K562 (cell line): Measurements from ENCODE around the gene AP3S2. TPM values are rescaled to one million over a fixed set of nuclear protein-coding genes. Genes with fewer than 3 reads are reported as not detected.
"Not testable (repeated sequence)": the region's sequence is repeated elsewhere in the genome, so short reads cannot be mapped to it uniquely, and the experiment has no call there.

ENCODE experiments used
- ATAC-seq: fragments of 200-7000 bp; cut with Tn5 transposase; 3 replicates; pipeline ENCODE4 v1.9.1; 2020; ENCODE audit warnings: moderate library complexity
- BruUV-seq: library from RNA; stranded (reverse); fragments of 400-500 nt; replicated peaks from 2 replicates; lab custom pipeline; 2021; lab: Mats Ljungman, UMichigan
- CTCF ChIA-PET: fragments of 300-600 bp; formaldehyde crosslinking; extraction: SDS; loops from one replicate; lab custom pipeline; 2021; ENCODE audit warnings: low intra/inter-chr PET ratio; lab: Yijun Ruan, JAX
- POLR2A ChIA-PET: fragments of 300-600, 350-650 bp; sonication (Branson Sonifier 250); formaldehyde crosslinking; extraction: SDS; loops from one replicate; lab custom pipeline; 2021; ENCODE audit warnings: antibody characterized with exemption, inconsistent platforms; lab: Yijun Ruan, JAX
- DNase-seq, 4 experiments: peaks; one replicate each; pipeline versions ENCODE4 v3.0.0 to v3.0.0-alpha.2; 2011 to 2018; ENCODE audit warnings: low spot score in 3 of 4, mixed read lengths in 3 of 4; ENCODE audit errors: extremely low read depth in 1 of 4
- FAIRE-seq: peaks from 2 replicates; lab custom pipeline; 2011; peaks lifted over from hg19 to GRCh38; lab: Jason Lieb, UNC
- H2AFZ ChIP-seq: 2 replicates; pipeline ENCODE4 v1.6.0; 2011; ENCODE audit warnings: low read depth, low read length, control low read depth, inconsistent platforms
- H3K27ac ChIP-seq: fragments of 200-600 bp; 3 replicates; pipeline ENCODE4 v1.8.0; 2011; ENCODE audit warnings: low read depth, mild to moderate bottlenecking, control low read depth, inconsistent platforms, low read length, moderate library complexity, mixed read lengths; ENCODE audit errors: extremely low read depth
- H3K27me3 ChIP-seq, 2 experiments: fragments of 300-600 bp in 1 of 2; 2 replicates in 1 of 2; 3 replicates in 1 of 2; pipeline versions ENCODE4 v1.6.0 to v1.8.0; 2011; ENCODE audit warnings: inconsistent platforms in 2 of 2, low read length in 2 of 2, mild to moderate bottlenecking in 1 of 2, mixed read lengths in 1 of 2, moderate library complexity in 1 of 2; ENCODE audit not compliant: control insufficient read depth in 2 of 2, insufficient read depth in 2 of 2
- H3K36me3 ChIP-seq: fragments of 300-600 bp; 3 replicates; pipeline ENCODE4 v1.8.0; 2011; ENCODE audit warnings: mild to moderate bottlenecking, low read length, inconsistent platforms; ENCODE audit not compliant: control insufficient read depth, insufficient read depth
- H3K4me1 ChIP-seq, 2 experiments: fragments of 200-600 bp in 1 of 2; replicated peaks in 1 of 2; 2 replicates in 1 of 2; 3 replicates in 1 of 2; pipeline versions ENCODE4 v1.5.1 to v1.8.0; 2011; ENCODE audit warnings: inconsistent platforms in 2 of 2, low read length in 2 of 2, mild to moderate bottlenecking in 1 of 2, mixed read lengths in 1 of 2, moderate library complexity in 1 of 2; ENCODE audit not compliant: control insufficient read depth in 2 of 2, insufficient read depth in 2 of 2
- H3K4me2 ChIP-seq: 2 replicates; pipeline ENCODE4 v1.6.1; 2011; ENCODE audit warnings: low read length, control low read depth, inconsistent platforms, mixed read lengths; ENCODE audit not compliant: insufficient read depth
- H3K4me3 ChIP-seq: fragments of 200-600 bp; sonication (generic), shearing (Covaris generic); 2 replicates; pipeline ENCODE4 v1.5.1; 2016; ENCODE audit warnings: control low read depth, inconsistent platforms
- H3K79me2 ChIP-seq: fragments of 200-600 bp; 3 replicates; pipeline ENCODE4 v1.8.0; 2011; ENCODE audit warnings: low read length, inconsistent platforms; ENCODE audit not compliant: control insufficient read depth, insufficient read depth
- H3K9ac ChIP-seq, 2 experiments: 2 replicates each; pipeline versions ENCODE4 v1.6.0 to v1.6.1; 2011; ENCODE audit warnings: low read depth in 2 of 2, low read length in 2 of 2, control low read depth in 1 of 2, inconsistent platforms in 1 of 2, mild to moderate bottlenecking in 1 of 2, mixed read lengths in 1 of 2; ENCODE audit not compliant: insufficient read depth in 1 of 2
- H3K9me1 ChIP-seq: one replicate; pipeline ENCODE4 v1.6.0; 2011; ENCODE audit warnings: inconsistent platforms, mild to moderate bottlenecking, low read length, moderate library complexity; ENCODE audit not compliant: control insufficient read depth, insufficient read depth
- H3K9me3 ChIP-seq: replicated peaks from 2 replicates; pipeline ENCODE4 v1.5.1; 2011; ENCODE audit warnings: low read depth, low read length, inconsistent platforms; ENCODE audit not compliant: control insufficient read depth, insufficient read depth
- H4K20me1 ChIP-seq: replicated peaks from 2 replicates; pipeline ENCODE4 v1.6.1; 2011; ENCODE audit warnings: low read length, inconsistent platforms, mixed read lengths; ENCODE audit not compliant: control insufficient read depth, insufficient read depth
- EWSR1 ChIP-seq: fragments of 450-650 bp; IDR thresholded peaks from 2 replicates; pipeline ENCODE4 v1.6.1; 2018; ENCODE audit warnings: borderline replicate concordance, mild to moderate bottlenecking, low read depth, moderate library complexity; ENCODE audit not compliant: partially characterized antibody
- GATAD2B ChIP-seq: fragments of 450-650 bp; IDR thresholded peaks from 2 replicates; pipeline ENCODE4 v1.6.1; 2017; ENCODE audit warnings: mild to moderate bottlenecking, borderline replicate concordance
- RFX7 ChIP-seq: fragments of 250-450 bp; sonication (Bioruptor Pico); IDR thresholded peaks from 2 replicates; pipeline ENCODE4 v1.5.1; 2021; ENCODE audit warnings: mild to moderate bottlenecking
- ZC3H8 ChIP-seq: fragments of 450-650 bp; IDR thresholded peaks from 2 replicates; pipeline ENCODE4 v1.6.1; 2017
- ZNF561 ChIP-seq: fragments of 450-650 bp; formaldehyde crosslinking; conservative IDR thresholded peaks from 2 replicates; pipeline ENCODE4 v1.4.0; 2020; ENCODE audit warnings: mild to moderate bottlenecking, moderate library complexity
- ZNF586 ChIP-seq: fragments of 450-650 bp; formaldehyde crosslinking; conservative IDR thresholded peaks from 2 replicates; pipeline ENCODE4 v1.4.0; 2020; ENCODE audit warnings: mild to moderate bottlenecking, moderate library complexity
- ZNF668 ChIP-seq: fragments of 250-450 bp; sonication (Bioruptor Pico); IDR thresholded peaks from 2 replicates; pipeline ENCODE4 v1.8.0; 2022; ENCODE audit warnings: mild to moderate bottlenecking, inconsistent platforms
- ZNF699 ChIP-seq: fragments of 250-450 bp; sonication (Bioruptor Pico); IDR thresholded peaks from 2 replicates; pipeline ENCODE4 v1.8.0; 2021; ENCODE audit warnings: mild to moderate bottlenecking, moderate library complexity; ENCODE audit not compliant: insufficient replicate concordance
- WGBS: fragments of 100-300 bp; shearing (Covaris generic); methylation state at CpG from one replicate; pipeline ENCODE4 v1.1.6; 2016; ENCODE audit warnings: low coverage, mixed read lengths; ENCODE audit not compliant: insufficient coverage; ENCODE audit errors: missing lambda C conversion rate; 5-methylcytosine and 5-hydroxymethylcytosine counted together
- in situ Hi-C: fragments of 300-500 bp; cut with MboI; formaldehyde crosslinking; loops from 4 replicates; pipeline ENCODE4 v1.15.0; 2018; ENCODE audit warnings: inconsistent platforms, mixed read lengths
- intact Hi-C: fragments of 100-400 bp; cut with micrococcal nuclease; formaldehyde crosslinking; loops from 2 replicates; pipeline ENCODE4 v1.14.2; 2022
- polyA plus RNA-seq, 8 experiments: library from polyadenylated mRNA; depleted of rRNA in 4 of 8; stranded (reverse) in 5 of 8; unstranded in 3 of 8; fragments of >200 nt; fragmentation: Nextera tagmentation in 2 of 8; fragmentation: Illumina TruSeq in 1 of 8; extraction: Ambion mirVana in 2 of 8; extraction: Trizol in 1 of 8; gene quantifications; 2 replicates each; pipeline versions ENCODE4 v1.2.1 to v1.2.3, GENCODE V29; 2011 to 2014; ENCODE audit warnings: inconsistent platforms in 1 of 8, missing spikeins in 1 of 8
- total RNA-seq, 7 experiments: library from RNA; depleted of rRNA in 6 of 7; stranded (reverse); fragments of >200 nt in 6 of 7; fragmentation: Illumina TruSeq in 2 of 7; extraction: Trizol in 2 of 7; gene quantifications; 2 replicates each; pipeline versions ENCODE4 v1.2.1 to v1.2.3, GENCODE V29; 2011 to 2021; ENCODE audit warnings: low replicate concordance in 1 of 7
- TF ChIP-seq, protein P1 (sequence below), 2 experiments: fragments of 450-650 bp in 1 of 2; sonication (generic) in 1 of 2; formaldehyde crosslinking; conservative IDR thresholded peaks; 2 replicates each; pipeline versions ENCODE4 v1.4.0 to v1.8.1; 2020 to 2022; ENCODE audit warnings: mild to moderate bottlenecking in 1 of 2, missing genetic modification reagents in 1 of 2
- TF ChIP-seq, protein P2 (sequence below), 3 experiments: fragments of 200-800 bp in 1 of 3; fragments of 250-450 bp in 1 of 3; fragments of 450-650 bp in 1 of 3; sonication (Bioruptor Pico) in 1 of 3; sonication (Bioruptor generic) in 1 of 3; formaldehyde crosslinking in 1 of 3; IDR thresholded peaks; 2 replicates each; pipeline versions ENCODE4 v1.6.1 to v1.8.0; 2016 to 2022; ENCODE audit warnings: mild to moderate bottlenecking in 2 of 3, missing genetic modification characterization in 2 of 3, missing compliant biosample characterization in 1 of 3, moderate library complexity in 1 of 3

The AP3S2 gene
- total and polyA plus RNA-seq, 9 of the 15 experiments (the other 6 are each of a cell fraction or from before 2014, with no cell fraction given): 16.4 to 54.1 (median 37.4) TPM

- POLR2A ChIA-PET: no interaction called here
- in situ Hi-C loops: no loop called here
- no TSS peak for BruUV-seq
- no peak for TF ChIP-seq ZNF668
- TF ChIP-seq ZNF561 (CRISPR knock-in tag): no peak
- TF ChIP-seq ZNF699 (CRISPR knock-in tag): no peak
- no peak for TF ChIP-seq EWSR1
- TF ChIP-seq ZNF586: no peak
- TF ChIP-seq ZC3H8: no peak
- TF ChIP-seq, protein P1, sequence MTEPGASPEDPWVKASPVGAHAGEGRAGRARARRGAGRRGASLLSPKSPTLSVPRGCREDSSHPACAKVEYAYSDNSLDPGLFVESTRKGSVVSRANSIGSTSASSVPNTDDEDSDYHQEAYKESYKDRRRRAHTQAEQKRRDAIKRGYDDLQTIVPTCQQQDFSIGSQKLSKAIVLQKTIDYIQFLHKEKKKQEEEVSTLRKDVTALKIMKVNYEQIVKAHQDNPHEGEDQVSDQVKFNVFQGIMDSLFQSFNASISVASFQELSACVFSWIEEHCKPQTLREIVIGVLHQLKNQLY (CRISPR knock-in tag; conservative IDR thresholded peaks at IDR 0.05): no peak
- no peak for TF ChIP-seq GATAD2B
- TF ChIP-seq, protein P2, sequence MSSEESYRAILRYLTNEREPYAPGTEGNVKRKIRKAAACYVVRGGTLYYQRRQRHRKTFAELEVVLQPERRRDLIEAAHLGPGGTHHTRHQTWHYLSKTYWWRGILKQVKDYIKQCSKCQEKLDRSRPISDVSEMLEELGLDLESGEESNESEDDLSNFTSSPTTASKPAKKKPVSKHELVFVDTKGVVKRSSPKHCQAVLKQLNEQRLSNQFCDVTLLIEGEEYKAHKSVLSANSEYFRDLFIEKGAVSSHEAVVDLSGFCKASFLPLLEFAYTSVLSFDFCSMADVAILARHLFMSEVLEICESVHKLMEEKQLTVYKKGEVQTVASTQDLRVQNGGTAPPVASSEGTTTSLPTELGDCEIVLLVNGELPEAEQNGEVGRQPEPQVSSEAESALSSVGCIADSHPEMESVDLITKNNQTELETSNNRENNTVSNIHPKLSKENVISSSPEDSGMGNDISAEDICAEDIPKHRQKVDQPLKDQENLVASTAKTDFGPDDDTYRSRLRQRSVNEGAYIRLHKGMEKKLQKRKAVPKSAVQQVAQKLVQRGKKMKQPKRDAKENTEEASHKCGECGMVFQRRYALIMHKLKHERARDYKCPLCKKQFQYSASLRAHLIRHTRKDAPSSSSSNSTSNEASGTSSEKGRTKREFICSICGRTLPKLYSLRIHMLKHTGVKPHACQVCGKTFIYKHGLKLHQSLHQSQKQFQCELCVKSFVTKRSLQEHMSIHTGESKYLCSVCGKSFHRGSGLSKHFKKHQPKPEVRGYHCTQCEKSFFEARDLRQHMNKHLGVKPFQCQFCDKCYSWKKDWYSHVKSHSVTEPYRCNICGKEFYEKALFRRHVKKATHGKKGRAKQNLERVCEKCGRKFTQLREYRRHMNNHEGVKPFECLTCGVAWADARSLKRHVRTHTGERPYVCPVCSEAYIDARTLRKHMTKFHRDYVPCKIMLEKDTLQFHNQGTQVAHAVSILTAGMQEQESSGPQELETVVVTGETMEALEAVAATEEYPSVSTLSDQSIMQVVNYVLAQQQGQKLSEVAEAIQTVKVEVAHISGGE (CRISPR knock-in tag; IDR thresholded peaks at IDR 0.05): no peak
- no peak for TF ChIP-seq RFX7
- TF ChIP-seq, all 486 proteins: peak for 0
- no peak overlapping the region for H2AFZ ChIP-seq
- H3K4me3 ChIP-seq: no peak overlapping the region
- 85% methylated on average over 5 of the region's 5 CpGs for WGBS
- no peaks in the 10 kb centered on the region for H3K9me1 ChIP-seq
- DNase-seq (no peak), ATAC-seq (no peak), FAIRE-seq (no peak)
- no peaks in the 10 kb centered on the region for H3K79me2 ChIP-seq
- no peak overlapping the region for H3K4me2 ChIP-seq
- no peaks in the 10 kb centered on the region for H3K4me1 ChIP-seq
- no peak overlapping the region for H3K9ac ChIP-seq
- no peak overlapping the region for H3K27ac ChIP-seq
- H3K27me3 ChIP-seq: no peaks in the 10 kb centered on the region
- peaks cover 39% of the 10 kb centered on the region for H3K36me3 ChIP-seq
- no peaks in the 10 kb centered on the region for H4K20me1 ChIP-seq
- CTCF ChIA-PET: no interaction called here
- intact Hi-C loops: no loop called here
- no peaks in the 10 kb centered on the region for H3K9me3 ChIP-seq
Observed at GRCh38 chr15:89870006-89870405, 23.8 kb downstream of the AP3S2 start.

DNA sequence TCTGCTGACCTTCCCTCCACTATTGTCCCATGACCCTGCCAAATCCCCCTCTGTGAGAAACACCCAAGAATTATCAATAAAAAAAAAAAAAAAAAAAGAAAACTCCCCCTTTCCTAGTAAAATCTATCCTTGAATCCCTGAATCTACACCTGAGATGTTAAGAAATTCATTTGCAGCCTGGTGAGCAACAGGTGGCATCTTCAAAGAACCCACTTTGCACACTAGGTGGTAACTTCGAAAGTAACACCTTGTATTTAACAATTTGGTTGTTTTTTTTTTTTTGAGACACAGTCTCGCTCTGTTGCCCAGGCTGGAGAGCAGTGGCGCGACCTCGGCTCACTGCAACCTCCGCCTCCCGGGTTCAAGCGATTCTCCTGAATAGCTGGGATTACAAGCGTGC lies 24.3 kb downstream of the AP3S2 start:
- 94% methylated on average over 3 of the region's 9 CpGs for WGBS
- in situ Hi-C loops, DNase-seq, H3K27me3 ChIP-seq, H3K9me3 ChIP-seq, ATAC-seq, BruUV-seq, intact Hi-C loops, CTCF ChIA-PET, H3K9ac ChIP-seq, H3K4me2 ChIP-seq, H3K4me3 ChIP-seq, FAIRE-seq, H3K79me2 ChIP-seq, H3K9me1 ChIP-seq, H3K27ac ChIP-seq, POLR2A ChIA-PET, H3K4me1 ChIP-seq, H2AFZ ChIP-seq, H4K20me1 ChIP-seq: not testable (repeated sequence)
- H3K36me3 ChIP-seq: peaks cover 42% of the 10 kb centered on the region
